Renal cortical epithelial cell (primary cell): ENCODE measurements around the gene PIAS4. TPM values are rescaled to one million over a fixed set of nuclear protein-coding genes. Genes with fewer than 3 reads are reported as not detected.
A peak's percentile ranks its signal among the peaks of the same experiment; 100 is the strongest.

ENCODE experiments used
- DNase-seq: peaks from one replicate; pipeline ENCODE4 v3.0.0-alpha.2; 2011; ENCODE audit warnings: low read depth
- total RNA-seq: library from RNA; depleted of rRNA; stranded (reverse); fragments of >200 nt; gene quantifications from 2 replicates; pipeline ENCODE4 v1.2.3, GENCODE V29; 2014

The PIAS4 gene
- total RNA-seq, 1 donor from 2014 or later = 31.2 TPM

DNA sequence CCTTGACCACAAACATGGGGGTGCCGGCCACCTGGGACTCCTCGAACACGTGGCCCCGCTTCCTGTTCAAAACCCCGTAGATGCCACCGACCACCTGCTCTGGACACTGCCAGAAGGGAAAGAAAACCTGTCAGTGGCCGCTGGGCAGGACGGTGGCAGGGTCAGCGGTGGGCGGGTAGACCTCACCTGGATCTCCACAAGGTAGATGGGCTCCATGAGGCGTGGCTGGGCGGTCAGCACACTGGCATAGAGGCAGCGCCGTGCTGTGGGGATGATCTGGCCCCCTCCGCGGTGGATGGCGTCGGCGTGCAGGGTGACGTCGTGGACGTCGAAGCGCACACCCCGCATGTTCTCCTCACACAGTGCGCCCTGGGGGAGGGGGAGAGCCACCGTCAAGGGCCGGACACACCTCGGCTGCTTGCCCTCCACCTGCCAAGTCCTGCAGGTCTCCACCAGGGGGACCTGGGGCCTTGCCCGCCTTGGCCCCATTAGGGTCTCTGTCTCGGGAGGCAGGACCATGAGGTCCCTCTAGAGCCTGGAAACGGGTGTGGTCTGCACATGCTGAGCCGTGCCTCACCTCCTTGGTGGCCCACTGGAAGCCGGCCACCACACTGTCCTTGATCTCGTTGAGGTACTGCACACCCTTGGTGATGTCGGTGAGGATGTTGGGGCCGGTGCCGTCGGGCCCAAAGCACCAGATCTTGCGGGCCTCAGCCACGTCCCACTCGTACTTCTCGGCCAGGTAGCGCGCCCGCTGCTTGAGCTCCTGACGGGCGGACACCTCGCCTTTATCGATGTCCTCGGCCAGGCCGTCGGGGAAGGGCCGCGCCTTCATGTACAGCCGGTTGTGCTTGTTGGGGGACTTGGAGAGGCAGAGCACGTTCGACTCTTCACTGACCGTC, 30.0 kb upstream of the PIAS4 start:
- DNase-seq = no peak

DNA sequence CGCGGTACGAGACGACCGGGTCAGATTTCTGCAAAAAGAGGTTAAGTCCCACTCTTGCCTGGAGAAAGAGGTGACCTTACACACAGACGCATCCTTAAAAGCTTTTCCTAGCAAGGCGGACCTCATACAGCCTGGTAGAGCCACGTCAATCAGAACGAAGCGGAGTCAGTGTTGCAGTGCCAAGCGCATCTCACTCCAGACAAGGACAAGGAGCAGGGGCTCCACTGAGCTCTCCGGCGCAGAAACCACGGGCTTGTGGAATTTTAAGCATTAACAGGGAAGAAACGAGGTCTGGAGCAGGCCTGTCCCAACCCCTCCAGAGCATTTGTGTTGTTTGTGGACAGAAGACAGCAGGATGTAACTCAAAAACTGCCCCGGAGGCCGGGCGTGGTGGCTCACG, 29.4 kb upstream of the PIAS4 start:
- no peak for DNase-seq

DNA sequence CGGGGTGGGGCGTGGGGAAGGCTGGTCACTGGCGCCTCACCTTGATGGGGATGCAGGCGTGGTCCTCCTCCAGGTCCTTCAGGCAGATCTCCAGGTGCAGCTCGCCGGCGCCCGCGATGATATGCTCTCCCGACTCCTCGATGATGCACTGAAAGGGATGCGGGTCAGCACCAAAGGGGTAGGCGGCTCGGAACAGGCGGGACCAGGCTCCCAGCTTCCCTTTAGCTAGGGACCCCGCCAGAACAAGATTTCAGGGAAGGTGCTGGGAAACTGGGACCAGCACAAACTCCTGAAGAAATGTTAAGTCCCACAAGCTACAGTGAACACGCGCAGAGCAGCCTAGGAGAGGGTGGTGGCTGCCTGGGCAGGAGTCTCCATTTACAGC, 28.3 kb upstream of the PIAS4 start:
- DNase-seq = no peak

DNA sequence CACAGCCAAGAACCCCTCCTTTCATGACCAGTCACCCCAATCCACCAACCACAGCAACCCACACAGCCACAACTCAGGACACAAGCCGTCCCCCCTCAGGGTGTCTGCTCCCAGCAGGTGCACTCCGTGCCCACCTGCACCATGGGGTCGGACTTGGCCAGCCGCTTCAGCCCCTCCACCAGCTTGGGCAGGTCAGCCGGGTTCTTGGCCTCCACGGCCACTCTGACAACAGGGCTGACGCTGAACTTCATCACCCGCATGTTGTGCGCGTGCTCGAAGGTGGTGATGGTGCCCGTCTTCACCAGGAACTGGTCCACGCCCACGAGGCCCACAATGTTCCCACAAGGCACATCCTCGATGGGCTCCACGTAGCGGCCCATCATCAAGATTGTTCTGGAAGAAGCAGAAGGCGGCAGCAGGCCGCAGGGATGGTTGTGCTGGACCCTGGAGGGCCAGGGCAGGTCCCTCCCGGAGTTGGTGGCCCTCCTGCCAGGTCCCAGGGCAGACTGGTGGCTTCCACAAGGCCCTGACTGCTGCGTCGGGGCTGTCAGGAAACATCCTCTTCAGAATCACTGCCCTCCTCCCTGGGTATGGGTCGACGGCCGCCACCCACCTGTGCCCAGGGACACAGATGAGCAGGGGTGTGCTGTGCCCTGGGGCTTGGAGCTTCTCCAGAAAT, 27.7 kb upstream of the PIAS4 start:
- no peak for DNase-seq

DNA sequence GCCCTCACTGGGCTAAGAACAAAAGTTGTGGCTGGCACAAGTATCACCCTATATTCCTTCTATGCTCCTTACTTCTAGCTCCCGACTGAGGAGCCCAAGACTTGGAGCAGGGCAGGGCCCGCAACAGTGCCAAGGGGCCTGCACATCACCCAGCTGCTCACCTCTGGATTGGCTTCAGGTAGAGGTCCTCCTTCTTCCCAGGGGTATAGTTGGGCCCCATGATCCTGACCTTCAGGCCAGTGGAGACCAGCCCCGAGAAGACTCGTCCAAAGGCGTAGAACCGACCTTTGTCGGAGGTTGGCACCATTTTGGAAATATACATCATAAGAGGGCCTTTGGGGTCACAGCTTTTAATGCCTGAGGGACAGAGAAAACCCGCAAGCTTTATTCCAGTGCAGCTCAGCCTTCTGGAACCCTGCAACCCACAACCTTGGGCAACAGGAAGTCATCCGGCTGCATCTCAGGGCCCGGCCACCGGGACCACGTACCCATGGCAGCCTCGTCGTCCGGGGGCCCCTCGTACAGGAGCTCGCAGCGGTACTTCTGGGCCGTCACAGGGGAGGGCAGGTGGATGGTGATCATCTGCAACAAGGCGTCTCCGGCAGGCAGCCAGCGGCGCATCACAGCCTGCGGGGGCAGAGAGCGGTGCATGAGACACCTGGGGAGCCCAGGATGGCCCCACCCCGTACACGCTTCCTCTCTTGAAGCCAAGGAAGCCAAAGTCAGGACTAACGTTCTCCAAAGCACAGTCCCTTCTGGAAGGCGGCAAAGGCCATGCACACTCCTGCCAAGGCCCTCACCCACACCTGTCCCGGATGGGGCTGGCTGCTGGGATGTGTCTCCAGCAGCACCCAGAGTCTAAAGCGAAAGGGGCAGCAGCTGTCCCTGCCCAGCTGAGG, 26.9 kb upstream of the PIAS4 start:
- DNase-seq = no peak

DNA sequence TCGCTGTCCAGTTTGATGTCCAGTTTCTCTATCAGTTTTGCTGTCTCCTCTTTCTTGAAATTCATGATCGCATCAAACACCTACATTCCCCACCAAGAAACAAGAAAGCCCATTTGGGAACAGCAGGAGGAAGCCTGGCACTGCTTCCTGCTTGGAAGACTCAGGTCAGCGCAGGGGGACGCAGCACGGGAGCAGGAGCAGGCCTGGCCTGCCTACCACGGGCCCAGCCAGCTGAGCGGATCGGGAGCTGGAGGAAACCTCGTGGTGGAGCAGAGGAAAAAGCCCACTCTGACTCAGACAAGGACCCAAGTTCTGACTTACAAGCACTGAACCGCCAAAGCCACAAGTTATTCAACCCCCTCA, 26.2 kb upstream of the PIAS4 start:
- DNase-seq = no peak

DNA sequence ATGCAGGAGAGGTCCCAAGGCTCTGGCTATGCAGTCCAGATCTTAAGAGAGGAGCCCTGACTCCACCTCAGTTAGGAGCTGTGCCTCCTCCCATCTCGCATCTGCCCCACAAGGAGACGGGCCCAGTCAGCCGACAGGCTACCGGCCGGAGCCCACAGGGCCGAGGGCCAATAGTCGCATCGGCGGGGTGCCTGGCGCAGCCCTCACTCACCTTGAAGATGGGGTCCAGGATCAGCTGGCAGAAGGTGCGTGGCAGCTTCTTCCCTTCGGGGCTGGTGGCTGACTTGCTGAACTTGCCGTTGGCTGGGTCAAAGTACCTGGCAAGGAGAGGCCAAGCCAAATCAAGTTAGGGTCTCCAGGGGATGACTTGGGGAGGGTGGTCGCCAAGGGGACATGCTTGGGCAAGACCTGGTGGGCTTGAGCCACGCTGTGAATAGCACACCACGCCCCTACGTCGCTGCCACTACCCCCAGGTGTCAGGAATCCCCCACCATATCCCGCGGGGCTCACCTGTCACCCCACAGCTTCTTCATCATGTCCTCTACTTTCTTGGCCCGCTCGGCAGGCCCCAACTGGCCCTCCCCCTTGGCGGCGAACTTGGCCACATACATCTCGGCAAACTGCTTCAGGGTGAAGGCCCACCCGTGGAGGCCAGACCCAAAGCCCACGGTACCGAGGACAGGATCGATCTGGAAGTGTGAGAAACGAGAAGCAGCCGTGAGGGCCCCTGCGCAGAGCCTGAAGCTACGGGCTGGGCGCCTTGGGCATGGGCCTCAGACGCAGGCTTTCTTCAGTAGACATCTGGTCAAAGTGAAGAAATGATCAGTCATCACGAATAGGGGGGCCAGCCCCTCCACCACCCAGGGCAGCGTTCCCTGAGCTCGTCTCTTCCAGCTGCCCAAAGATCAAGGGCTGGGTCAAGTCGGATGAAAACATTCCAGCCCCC, 25.5 kb upstream of the PIAS4 start:
- no peak for DNase-seq

DNA sequence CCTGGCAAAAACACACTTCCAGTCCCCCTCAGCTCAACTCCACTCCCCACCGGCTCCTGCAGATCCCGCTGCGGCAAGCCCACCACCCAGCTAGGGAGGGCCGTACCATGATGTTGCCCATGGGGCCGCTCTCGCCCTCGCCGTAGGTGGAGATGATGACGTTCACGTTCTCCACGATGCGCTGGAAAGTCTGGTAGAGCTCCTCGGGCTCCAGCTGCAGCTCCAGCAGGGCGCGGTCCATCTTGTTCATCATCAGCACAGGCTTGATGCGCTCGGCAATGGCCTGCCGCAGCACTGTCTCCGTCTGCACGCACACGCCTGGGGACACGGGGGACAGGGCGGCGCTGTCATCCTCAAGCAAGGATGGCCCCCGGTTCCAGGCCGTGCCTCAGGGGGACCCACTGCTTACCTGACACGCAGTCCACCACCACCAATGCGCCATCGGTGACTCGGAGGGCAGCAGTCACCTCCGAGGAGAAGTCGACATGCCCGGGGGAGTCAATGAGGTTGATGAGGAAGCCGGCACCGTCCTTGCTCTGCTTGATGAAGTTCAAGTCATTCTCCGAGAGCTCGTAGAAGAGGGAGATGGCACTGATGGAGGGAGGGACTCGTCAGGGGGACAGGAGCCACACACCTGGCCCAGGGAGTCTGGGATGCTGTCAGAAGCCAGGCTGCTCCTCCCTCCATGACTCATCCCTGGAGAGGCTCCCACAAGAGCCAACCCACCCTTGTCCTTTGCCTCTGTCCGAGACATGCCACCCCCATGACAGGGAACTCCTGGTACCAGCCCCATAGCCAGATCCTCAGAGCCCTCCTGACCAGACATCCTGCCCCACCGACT, 24.6 kb upstream of the PIAS4 start:
- peak; percentile 43 for DNase-seq

DNA sequence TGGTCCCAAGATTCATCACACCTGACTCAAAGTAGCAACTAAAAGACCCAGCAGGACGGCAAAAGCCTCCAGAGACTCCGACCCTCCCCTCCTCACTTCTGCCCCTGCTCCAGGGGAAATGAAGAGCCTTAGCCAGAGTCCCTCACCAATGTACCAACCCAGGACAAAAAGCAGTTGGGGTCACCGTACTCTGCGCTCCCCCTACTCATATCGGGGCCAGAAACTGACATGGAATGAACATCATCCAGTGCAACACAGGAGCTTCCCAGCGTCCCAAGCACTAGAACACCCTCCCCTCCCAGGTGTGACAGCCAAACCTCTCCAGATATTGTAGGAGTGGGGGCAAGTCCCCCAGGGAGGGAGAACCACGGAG, 24.0 kb upstream of the PIAS4 start:
- DNase-seq = no peak

GRCh38 chr19:3983936-3984583, 23.5 kb upstream of the PIAS4 start:
- peak; percentile 73 for DNase-seq

DNA sequence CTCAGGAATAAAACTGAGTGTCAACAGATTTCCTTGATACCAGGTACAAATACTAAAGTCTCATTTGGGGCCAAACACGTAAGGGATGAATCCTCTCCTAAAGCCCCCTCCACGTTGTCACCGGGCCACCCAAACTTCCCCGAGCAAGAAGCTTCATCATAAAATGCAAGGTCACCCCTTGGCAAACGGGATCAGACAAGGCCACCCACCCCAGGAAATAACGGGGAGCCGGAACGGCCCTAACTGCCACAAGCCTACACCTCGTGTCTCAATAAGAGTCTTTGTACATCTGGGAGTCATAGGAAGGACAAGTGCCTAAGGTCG, 23.0 kb upstream of the PIAS4 start:
- DNase-seq = no peak

DNA sequence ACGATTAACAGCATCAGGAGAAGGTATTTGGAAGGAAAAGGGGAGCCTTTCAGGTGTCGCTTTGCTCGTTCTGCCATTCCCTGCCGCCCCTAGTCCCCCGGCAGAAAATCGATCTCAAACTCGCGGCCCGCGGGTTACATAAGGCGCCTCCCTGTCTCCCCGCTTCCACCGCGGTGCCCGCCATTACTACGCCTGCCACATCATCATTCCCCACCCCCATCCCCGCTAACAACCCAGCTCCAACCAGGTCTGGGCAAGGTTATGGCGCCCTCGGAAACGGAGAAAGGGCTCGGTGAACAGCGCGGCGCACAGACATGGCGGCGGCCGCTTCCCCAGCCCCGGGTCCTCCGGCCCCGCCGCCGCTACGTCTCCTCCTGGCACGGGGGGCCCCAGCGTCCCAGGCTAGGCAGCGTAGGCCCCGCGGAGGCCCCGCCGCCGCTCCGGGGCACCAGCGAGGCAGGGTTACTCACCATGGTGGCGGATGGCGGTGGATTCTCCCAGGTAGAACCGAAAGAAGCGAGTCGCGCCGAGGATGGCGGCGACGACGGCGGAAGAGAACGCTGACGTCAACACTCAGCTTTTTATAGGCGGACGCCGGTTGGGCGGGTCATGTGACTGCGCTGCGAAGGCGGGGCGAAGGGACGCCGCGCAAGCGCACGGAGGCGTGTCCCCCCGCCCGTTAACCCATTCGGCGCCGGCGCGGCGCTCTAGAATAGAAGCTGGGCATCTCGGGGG, 22.5 kb upstream of the PIAS4 start, which contains the start of gene EEF2:
TSS of gene EEF2 (minus strand) at position 556 of the 735 bp plus-strand sequence. CDS start at position 473, 83 bp downstream.
- peak; percentile 51 for DNase-seq

DNA sequence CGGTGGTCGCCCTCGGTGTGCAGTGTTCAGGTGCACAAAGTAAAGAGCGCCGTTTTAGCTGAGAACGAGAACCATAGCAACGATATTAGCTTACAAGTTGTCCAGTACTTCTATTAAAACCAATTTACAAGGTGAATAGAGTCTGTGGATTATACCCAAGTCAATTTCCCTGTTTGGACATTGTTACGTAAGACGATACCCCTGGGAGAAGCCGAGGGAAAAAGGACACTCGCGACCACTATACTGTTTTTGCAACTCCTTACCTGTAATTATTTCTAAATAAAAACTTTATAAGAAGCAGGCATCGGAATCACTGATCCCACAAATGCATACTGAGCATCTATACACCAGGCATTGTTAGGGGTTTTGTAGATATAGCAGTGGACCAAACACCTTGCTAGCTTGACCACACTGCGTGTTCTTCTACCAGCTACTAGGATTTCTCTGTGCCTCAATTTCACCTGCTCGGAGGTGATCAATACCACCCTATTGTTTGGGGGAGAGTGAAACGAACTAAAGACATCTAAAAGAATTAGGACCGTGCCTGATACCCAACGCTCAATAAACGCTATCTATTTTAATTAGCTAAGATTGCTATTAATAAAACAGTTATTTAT, 21.8 kb upstream of the PIAS4 start:
- no peak for DNase-seq

- DNase-seq = peak; percentile 85
These were observed 21.1 kb upstream of the PIAS4 start for GRCh38 chr19:3986260-3987041.

DNA sequence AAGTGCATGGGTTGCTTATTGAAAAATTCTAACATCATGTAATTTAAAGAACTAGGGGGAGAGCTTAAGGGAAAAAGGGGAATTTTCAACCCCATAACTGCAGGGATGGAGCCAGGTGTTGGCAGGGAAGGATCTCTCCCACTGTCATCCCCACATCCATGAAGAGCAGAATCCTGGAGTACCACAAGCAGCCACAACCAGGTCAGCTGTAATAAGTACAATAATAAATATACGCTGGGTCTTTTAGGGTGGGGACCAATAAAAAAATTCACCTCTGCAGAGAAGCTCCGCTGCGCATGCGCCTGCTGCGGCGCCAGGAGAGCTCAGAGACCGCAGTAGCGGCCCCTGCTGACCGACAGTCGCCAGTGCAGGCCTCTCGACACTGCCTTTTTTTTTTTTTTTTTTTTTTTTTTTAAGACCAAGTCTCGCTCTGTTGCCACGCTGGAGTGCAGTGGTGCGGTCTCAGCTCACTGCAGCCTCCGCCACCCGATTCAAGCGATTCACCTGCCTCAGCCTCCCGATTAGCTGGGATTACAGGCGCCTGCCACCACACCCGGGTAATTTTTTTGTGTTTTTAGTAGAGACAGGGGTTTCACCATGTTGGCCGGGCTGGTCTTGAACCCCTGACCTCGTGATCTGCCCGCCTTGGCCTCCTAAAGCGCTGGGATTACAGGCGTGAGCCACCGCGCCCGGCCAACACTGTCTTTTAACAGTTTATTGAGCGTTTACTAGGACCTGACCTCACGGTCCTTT, 19.7 kb upstream of the PIAS4 start:
- DNase-seq = peak; percentile 71

DNA sequence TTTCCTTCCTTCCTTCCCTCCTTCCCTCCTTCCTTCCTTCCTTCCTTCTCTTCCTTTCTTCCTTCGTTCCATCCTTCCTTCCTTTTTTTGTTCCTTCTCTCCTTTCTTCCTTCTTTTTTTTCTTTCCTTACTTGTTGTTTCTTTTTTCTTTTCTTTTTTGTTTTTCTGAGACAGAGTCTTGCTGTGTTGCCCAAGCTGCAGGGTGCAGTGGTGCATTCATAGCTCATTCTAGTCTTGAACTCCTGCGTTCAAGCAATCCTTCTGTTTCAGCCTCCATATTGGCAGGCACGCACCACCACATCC, 16.8 kb upstream of the PIAS4 start:
- DNase-seq = no peak

DNA sequence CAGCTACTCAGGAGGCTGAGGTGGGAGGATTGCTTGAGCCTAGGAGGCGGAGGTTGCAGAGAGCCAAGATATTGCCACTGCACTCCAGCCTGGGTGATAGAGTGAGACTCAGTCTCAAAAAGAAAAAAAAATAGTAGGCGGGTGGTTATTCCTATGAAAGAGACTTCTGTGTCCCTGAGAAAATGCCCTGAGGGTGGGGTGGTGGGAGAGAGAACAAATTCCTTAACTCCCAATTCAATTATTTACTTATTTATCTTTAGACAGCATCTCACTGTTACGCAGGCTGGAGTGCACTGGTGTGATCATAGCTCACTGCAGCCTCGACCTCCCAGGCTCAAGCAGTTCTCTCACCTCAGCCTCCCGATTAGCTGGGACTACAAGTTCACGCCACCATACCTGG, 11.9 kb upstream of the PIAS4 start:
- DNase-seq = no peak
